Trophoblast cell (in vitro differentiated cells and primary cell): Measurements from ENCODE around the gene C19orf85.

ENCODE experiments used
- DNase-seq, 2 donors: peaks; one replicate each; pipeline ENCODE4 v3.0.0-alpha.2; 2016
- H2AFZ ChIP-seq: 2 replicates; pipeline ENCODE4 v1.6.1; 2013; ENCODE audit warnings: low read length, moderate library complexity, mild to moderate bottlenecking; ENCODE audit not compliant: insufficient read depth, poor library complexity
- H2AK5ac ChIP-seq: 2 replicates; pipeline ENCODE4 v1.6.1; 2013; ENCODE audit warnings: mild to moderate bottlenecking, low read length
- H2BK120ac ChIP-seq: 2 replicates; pipeline ENCODE4 v1.6.1; 2013; ENCODE audit warnings: low read length, mild to moderate bottlenecking, moderate library complexity; ENCODE audit not compliant: insufficient read depth, poor library complexity
- H2BK12ac ChIP-seq: 2 replicates; pipeline ENCODE4 v1.6.1; 2013; ENCODE audit warnings: mild to moderate bottlenecking, low read length, moderate library complexity
- H2BK5ac ChIP-seq: 2 replicates; pipeline ENCODE4 v1.6.1; 2013; ENCODE audit warnings: low read length, low read depth, moderate library complexity, mild to moderate bottlenecking; ENCODE audit not compliant: poor library complexity
- H3K14ac ChIP-seq: 2 replicates; pipeline ENCODE4 v1.6.1; 2013; ENCODE audit warnings: mild to moderate bottlenecking, low read length
- H3K18ac ChIP-seq: 2 replicates; pipeline ENCODE4 v1.6.1; 2013; ENCODE audit warnings: mild to moderate bottlenecking, low read length
- H3K23ac ChIP-seq: 2 replicates; pipeline ENCODE4 v1.6.1; 2013; ENCODE audit warnings: low read length
- H3K27ac ChIP-seq: 2 replicates; pipeline ENCODE4 v1.5.1; 2013; ENCODE audit warnings: low read depth, mild to moderate bottlenecking, inconsistent platforms, low read length, moderate library complexity
- H3K27me3 ChIP-seq: 2 replicates; pipeline ENCODE4 v1.6.1; 2013; ENCODE audit warnings: inconsistent platforms, mild to moderate bottlenecking, low read length, moderate library complexity; ENCODE audit not compliant: insufficient read depth
- H3K36me3 ChIP-seq, 2 experiments: 1 replicate in 1 of 2; 2 replicates in 1 of 2; pipeline ENCODE4 v1.6.1; 2013; ENCODE audit warnings: low read length in 2 of 2, mild to moderate bottlenecking in 2 of 2, moderate library complexity in 1 of 2; ENCODE audit not compliant: insufficient read depth in 2 of 2, control insufficient read depth in 1 of 2
- H3K4ac ChIP-seq: 2 replicates; pipeline ENCODE4 v1.6.1; 2013; ENCODE audit warnings: low read depth, mild to moderate bottlenecking, low read length, moderate library complexity
- H3K4me1 ChIP-seq, 2 experiments: 1 replicate in 1 of 2; 2 replicates in 1 of 2; pipeline ENCODE4 v1.6.1; 2013; ENCODE audit warnings: low read length in 2 of 2, mild to moderate bottlenecking in 2 of 2, moderate library complexity in 1 of 2; ENCODE audit not compliant: insufficient read depth in 2 of 2, control insufficient read depth in 1 of 2
- H3K4me2 ChIP-seq: 2 replicates; pipeline ENCODE4 v1.6.1; 2013; ENCODE audit warnings: inconsistent platforms, mild to moderate bottlenecking, low read length, moderate library complexity
- H3K4me3 ChIP-seq: 2 replicates; pipeline ENCODE4 v1.5.1; 2013; ENCODE audit warnings: mild to moderate bottlenecking, low read depth, low read length, inconsistent platforms
- H3K79me1 ChIP-seq: one replicate; pipeline ENCODE4 v1.6.1; 2013; ENCODE audit warnings: low read length
- H3K79me2 ChIP-seq: 2 replicates; pipeline ENCODE4 v1.6.1; 2013; ENCODE audit warnings: low read length, mild to moderate bottlenecking; ENCODE audit not compliant: control insufficient read depth, insufficient read depth, poor library complexity
- H3K9ac ChIP-seq: 2 replicates; pipeline ENCODE4 v1.6.1; 2013; ENCODE audit warnings: mild to moderate bottlenecking, low read length
- H3K9me3 ChIP-seq: 2 replicates; pipeline ENCODE4 v1.6.1; 2013; ENCODE audit warnings: low read depth, mild to moderate bottlenecking, control low read depth, inconsistent platforms, low read length; ENCODE audit not compliant: insufficient read depth
- H4K12ac ChIP-seq: 2 replicates; pipeline ENCODE4 v1.6.1; 2013; ENCODE audit warnings: low read depth, mild to moderate bottlenecking, low read length, moderate library complexity
- H4K8ac ChIP-seq: 2 replicates; pipeline ENCODE4 v1.6.1; 2013; ENCODE audit warnings: low read depth, mild to moderate bottlenecking, low read length, moderate library complexity
- H4K91ac ChIP-seq: one replicate; pipeline ENCODE4 v1.6.1; 2013; ENCODE audit warnings: low read depth, mild to moderate bottlenecking, low read length, moderate library complexity
- WGBS: extraction: QIAGEN DNeasy Blood & Tissue Kit; methylation state at CpG from one replicate; pipeline ENCODE4 v1.1.7; 2013; ENCODE audit warnings: missing lambda C conversion rate; ENCODE audit not compliant: insufficient read length, insufficient coverage; ENCODE audit errors: extremely low coverage; 5-methylcytosine and 5-hydroxymethylcytosine counted together

C19orf85 gene

GRCh38 chr19:55440411-55441105, 24.0 kb downstream of the C19orf85 start:
- Histone ChIP-seq H2AK5ac (no peak overlapping the region), H3K4me1 (no peaks in the 10 kb centered on the region), H3K4me2 (no peak overlapping the region), H3K79me2 (no peaks in the 10 kb centered on the region), H3K36me3 (no peaks in the 10 kb centered on the region), H2AFZ (peak overlapping the region; percentile 8), H3K18ac (no peak overlapping the region), H2BK12ac (no peak overlapping the region), H2BK5ac (no peak overlapping the region), H3K4me3 (no peak overlapping the region), H3K79me1 (no peaks in the 10 kb centered on the region), H3K23ac (no peak overlapping the region), H3K27ac (no peak overlapping the region), H3K4ac (no peak overlapping the region), H3K9ac (no peak overlapping the region), H2BK120ac (no peak overlapping the region), H4K12ac (no peak overlapping the region), H4K91ac (no peak overlapping the region), H4K8ac (no peak overlapping the region), H3K14ac (no peak overlapping the region), H3K27me3 (peaks cover 51% of the 10 kb centered on the region), H3K9me3 (peaks cover 16% of the 10 kb centered on the region)
- DNase-seq = no peak
- no CpG with 5 or more reads among the region's 39 CpGs for WGBS

- Histone ChIP-seq H2BK120ac (no peak overlapping the region), H3K4me1 (no peaks in the 10 kb centered on the region), H3K27ac (no peak overlapping the region), H2BK12ac (no peak overlapping the region), H2AK5ac (no peak overlapping the region), H2BK5ac (no peak overlapping the region), H3K9ac (no peak overlapping the region), H3K4ac (no peak overlapping the region), H3K9me3 (peaks cover 24% of the 10 kb centered on the region), H3K4me2 (no peak overlapping the region), H2AFZ (no peak overlapping the region), H3K79me1 (no peaks in the 10 kb centered on the region), H3K18ac (no peak overlapping the region), H4K12ac (no peak overlapping the region), H3K79me2 (no peaks in the 10 kb centered on the region), H3K4me3 (no peak overlapping the region), H3K14ac (no peak overlapping the region), H4K91ac (no peak overlapping the region), H4K8ac (no peak overlapping the region), H3K23ac (no peak overlapping the region), H3K36me3 (no peaks in the 10 kb centered on the region), H3K27me3 (peaks cover 46% of the 10 kb centered on the region)
- DNase-seq = no peak
- no CpG with 5 or more reads among the region's 5 CpGs for WGBS
Measured at GRCh38 chr19:55439052-55439451, 25.5 kb downstream of the C19orf85 start.

- no peak overlapping the region for H3K27ac ChIP-seq
- H4K91ac ChIP-seq = no peak overlapping the region
- no peak overlapping the region for H2BK12ac ChIP-seq
- peaks cover 32% of the 10 kb centered on the region for H3K27me3 ChIP-seq
- no peak overlapping the region for H4K8ac ChIP-seq
- peak; percentile 67 to 76 for DNase-seq
- H3K4me2 ChIP-seq = no peak overlapping the region
- H3K36me3 ChIP-seq = no peaks in the 10 kb centered on the region
- no peak overlapping the region for H3K14ac ChIP-seq
- no peak overlapping the region for H3K4ac ChIP-seq
- H2BK120ac ChIP-seq = no peak overlapping the region
- no peaks in the 10 kb centered on the region for H3K79me2 ChIP-seq
- no peak overlapping the region for H4K12ac ChIP-seq
- no peak overlapping the region for H3K18ac ChIP-seq
- H3K9me3 ChIP-seq = peaks cover 24% of the 10 kb centered on the region
- H2AFZ ChIP-seq = no peak overlapping the region
- H3K23ac ChIP-seq = no peak overlapping the region
- no peak overlapping the region for H3K9ac ChIP-seq
- no peak overlapping the region for H2BK5ac ChIP-seq
- no peaks in the 10 kb centered on the region for H3K79me1 ChIP-seq
- H3K4me3 ChIP-seq = no peak overlapping the region
- no peak overlapping the region for H2AK5ac ChIP-seq
- no peaks in the 10 kb centered on the region for H3K4me1 ChIP-seq
- WGBS = no CpG with 5 or more reads among the region's 17 CpGs
Measured at GRCh38 chr19:55437410-55437809, 27.1 kb downstream of the C19orf85 start.

GRCh38 chr19:55436847-55437246, 27.7 kb downstream of the C19orf85 start:
- Histone ChIP-seq H3K14ac (no peak overlapping the region), H3K9me3 (peaks cover 27% of the 10 kb centered on the region), H3K4me2 (no peak overlapping the region), H4K91ac (no peak overlapping the region), H3K18ac (no peak overlapping the region), H2AFZ (no peak overlapping the region), H3K4ac (no peak overlapping the region), H3K9ac (no peak overlapping the region), H2BK120ac (no peak overlapping the region), H2AK5ac (no peak overlapping the region), H3K36me3 (no peaks in the 10 kb centered on the region), H4K8ac (no peak overlapping the region), H3K27me3 (peaks cover 27% of the 10 kb centered on the region), H2BK5ac (no peak overlapping the region), H2BK12ac (no peak overlapping the region), H3K4me1 (no peaks in the 10 kb centered on the region), H3K23ac (no peak overlapping the region), H3K27ac (no peak overlapping the region), H3K79me1 (no peaks in the 10 kb centered on the region), H4K12ac (no peak overlapping the region), H3K79me2 (no peaks in the 10 kb centered on the region), H3K4me3 (no peak overlapping the region)
- no peak for DNase-seq
- no CpG with 5 or more reads among the region's 8 CpGs for WGBS
